ENCODE results near the gene FBXL14.

GRCh38 chr12:1590221-1590979, 4.0 kb downstream of the FBXL14 start:
- TF ChIP-seq CTCF (conservative IDR thresholded peaks at IDR 0.05; ENCODE audit: low read depth, low read length) (no peak), EZH2 (IDR thresholded peaks at IDR 0.05; ENCODE audit: borderline replicate concordance, low read depth, low read length, poor library complexity, severe bottlenecking) (no peak)
